Measurements from ENCODE around the gene NRN1L. TPM values are rescaled to one million over a fixed set of nuclear protein-coding genes. Genes with fewer than 3 reads are reported as not detected.

The NRN1L gene
- total RNA-seq, 1 donor from 2014 or later, result 1.0 TPM

DNA sequence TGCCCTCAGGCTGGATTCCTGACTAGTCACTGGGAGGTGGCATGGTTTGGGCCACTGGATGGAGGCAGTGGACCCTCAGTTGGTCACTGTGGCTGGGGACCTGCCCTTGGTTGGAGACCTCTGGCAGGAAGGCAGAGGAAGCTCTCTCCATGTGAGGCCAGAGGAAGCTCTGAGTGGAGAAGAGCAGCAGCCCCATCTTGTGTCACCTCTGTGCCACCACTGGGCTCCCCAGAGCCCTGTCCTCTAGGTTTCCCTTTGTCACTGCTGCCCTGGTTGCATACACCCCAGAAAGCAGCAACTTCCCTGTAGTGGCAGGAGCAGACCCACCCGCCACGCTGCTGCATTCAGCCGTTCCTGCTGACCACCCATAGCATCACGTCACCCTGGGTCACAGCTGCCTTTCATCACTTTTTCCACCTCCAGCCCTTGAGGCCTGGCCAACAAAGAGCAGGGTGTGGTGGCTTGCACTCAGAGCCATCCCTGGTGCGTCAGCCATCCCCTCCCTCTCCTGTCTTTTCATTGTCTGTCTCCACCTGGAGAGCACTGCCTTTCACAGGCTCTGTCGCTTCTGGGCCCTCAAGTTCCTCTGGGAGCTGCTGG is 35.0 kb downstream of the NRN1L start:
- H3K4me1 Mint-ChIP-seq (ENCODE audit: low read depth, unreplicated experiment), result peaks cover 15% of the 10 kb centered on the region
- no peak overlapping the region for H3K27ac Mint-ChIP-seq (ENCODE audit: unreplicated experiment)
- H3K9me3 Mint-ChIP-seq (ENCODE audit: unreplicated experiment), result peaks cover 6% of the 10 kb centered on the region

DNA sequence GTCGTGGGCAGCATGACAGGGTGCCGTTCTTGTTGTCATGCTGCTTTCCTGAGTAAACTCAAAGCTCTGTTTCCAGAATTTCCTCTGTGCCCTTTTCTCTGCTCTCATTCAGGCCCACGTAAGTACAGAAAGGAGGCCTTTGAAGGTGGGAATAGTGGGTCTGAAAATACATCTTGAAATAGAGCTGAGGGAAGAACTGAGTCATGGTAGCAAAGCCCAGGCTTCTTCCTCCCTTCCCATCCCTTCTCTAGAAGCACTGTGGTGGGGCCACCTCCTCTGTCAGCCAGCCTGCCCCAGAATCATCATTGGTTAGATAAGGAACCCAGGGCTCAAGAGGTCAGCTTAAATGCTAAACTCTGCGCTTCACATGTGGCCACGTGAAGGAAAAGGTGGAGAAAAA is 37.5 kb downstream of the NRN1L start:
- peaks cover 20% of the 10 kb centered on the region for H3K4me1 Mint-ChIP-seq (ENCODE audit: low read depth, unreplicated experiment)
- peaks cover 6% of the 10 kb centered on the region for H3K9me3 Mint-ChIP-seq (ENCODE audit: unreplicated experiment)
- no peaks in the 10 kb centered on the region for H3K36me3 Mint-ChIP-seq (ENCODE audit: unreplicated experiment)
- TF ChIP-seq, protein P1, sequence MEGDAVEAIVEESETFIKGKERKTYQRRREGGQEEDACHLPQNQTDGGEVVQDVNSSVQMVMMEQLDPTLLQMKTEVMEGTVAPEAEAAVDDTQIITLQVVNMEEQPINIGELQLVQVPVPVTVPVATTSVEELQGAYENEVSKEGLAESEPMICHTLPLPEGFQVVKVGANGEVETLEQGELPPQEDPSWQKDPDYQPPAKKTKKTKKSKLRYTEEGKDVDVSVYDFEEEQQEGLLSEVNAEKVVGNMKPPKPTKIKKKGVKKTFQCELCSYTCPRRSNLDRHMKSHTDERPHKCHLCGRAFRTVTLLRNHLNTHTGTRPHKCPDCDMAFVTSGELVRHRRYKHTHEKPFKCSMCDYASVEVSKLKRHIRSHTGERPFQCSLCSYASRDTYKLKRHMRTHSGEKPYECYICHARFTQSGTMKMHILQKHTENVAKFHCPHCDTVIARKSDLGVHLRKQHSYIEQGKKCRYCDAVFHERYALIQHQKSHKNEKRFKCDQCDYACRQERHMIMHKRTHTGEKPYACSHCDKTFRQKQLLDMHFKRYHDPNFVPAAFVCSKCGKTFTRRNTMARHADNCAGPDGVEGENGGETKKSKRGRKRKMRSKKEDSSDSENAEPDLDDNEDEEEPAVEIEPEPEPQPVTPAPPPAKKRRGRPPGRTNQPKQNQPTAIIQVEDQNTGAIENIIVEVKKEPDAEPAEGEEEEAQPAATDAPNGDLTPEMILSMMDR (IDR thresholded peaks at IDR 0.05; ENCODE audit: partially characterized antibody, unreplicated experiment), result no peak
- no peak overlapping the region for H3K27ac Mint-ChIP-seq (ENCODE audit: unreplicated experiment)
- H3K4me3 Mint-ChIP-seq (ENCODE audit: unreplicated experiment), result no peak overlapping the region
- H3K27me3 Mint-ChIP-seq (ENCODE audit: unreplicated experiment), result peaks cover 4% of the 10 kb centered on the region
- DNase-seq, result no peak

More for the DNA sequence above, 35.0 kb downstream of the NRN1L start:
- H3K4me3 Mint-ChIP-seq (ENCODE audit: unreplicated experiment), result no peak overlapping the region
- TF ChIP-seq, protein P1 (IDR thresholded peaks at IDR 0.05; ENCODE audit: partially characterized antibody, unreplicated experiment), result no peak
- peaks cover 4% of the 10 kb centered on the region for H3K27me3 Mint-ChIP-seq (ENCODE audit: unreplicated experiment)
- no peaks in the 10 kb centered on the region for H3K36me3 Mint-ChIP-seq (ENCODE audit: unreplicated experiment)
- DNase-seq, result no peak

DNA sequence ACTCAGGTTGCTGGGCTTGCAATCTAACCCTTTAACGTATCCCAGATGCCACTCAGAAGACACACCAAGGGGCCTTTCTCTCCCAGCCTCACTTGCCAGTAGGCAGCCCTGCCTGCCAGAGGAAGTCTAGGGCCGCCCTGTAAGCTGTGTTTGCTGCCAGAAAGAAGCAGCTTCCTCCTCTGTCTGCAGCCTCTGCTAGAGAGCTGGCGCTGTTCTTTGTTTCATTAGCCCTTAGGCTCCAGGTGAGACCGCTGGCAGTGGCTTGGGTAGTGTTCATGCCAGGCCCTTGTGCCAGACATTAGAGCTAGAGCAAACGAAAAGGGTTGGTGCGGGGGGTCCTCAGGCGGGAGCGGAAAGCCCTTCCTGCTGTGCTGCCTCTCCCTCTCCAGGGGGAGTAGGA is 38.1 kb downstream of the NRN1L start:
- Mint-ChIP-seq H3K27ac (ENCODE audit: unreplicated experiment) (peak overlapping the region; percentile 22), H3K4me1 (ENCODE audit: low read depth, unreplicated experiment) (peaks cover 15% of the 10 kb centered on the region), H3K9me3 (ENCODE audit: unreplicated experiment) (peaks cover 3% of the 10 kb centered on the region), H3K27me3 (ENCODE audit: unreplicated experiment) (peaks cover 4% of the 10 kb centered on the region), H3K36me3 (ENCODE audit: unreplicated experiment) (no peaks in the 10 kb centered on the region), H3K4me3 (ENCODE audit: unreplicated experiment) (no peak overlapping the region)
- no peak for DNase-seq
- TF ChIP-seq, protein P1 (IDR thresholded peaks at IDR 0.05; ENCODE audit: partially characterized antibody, unreplicated experiment), result no peak

DNA sequence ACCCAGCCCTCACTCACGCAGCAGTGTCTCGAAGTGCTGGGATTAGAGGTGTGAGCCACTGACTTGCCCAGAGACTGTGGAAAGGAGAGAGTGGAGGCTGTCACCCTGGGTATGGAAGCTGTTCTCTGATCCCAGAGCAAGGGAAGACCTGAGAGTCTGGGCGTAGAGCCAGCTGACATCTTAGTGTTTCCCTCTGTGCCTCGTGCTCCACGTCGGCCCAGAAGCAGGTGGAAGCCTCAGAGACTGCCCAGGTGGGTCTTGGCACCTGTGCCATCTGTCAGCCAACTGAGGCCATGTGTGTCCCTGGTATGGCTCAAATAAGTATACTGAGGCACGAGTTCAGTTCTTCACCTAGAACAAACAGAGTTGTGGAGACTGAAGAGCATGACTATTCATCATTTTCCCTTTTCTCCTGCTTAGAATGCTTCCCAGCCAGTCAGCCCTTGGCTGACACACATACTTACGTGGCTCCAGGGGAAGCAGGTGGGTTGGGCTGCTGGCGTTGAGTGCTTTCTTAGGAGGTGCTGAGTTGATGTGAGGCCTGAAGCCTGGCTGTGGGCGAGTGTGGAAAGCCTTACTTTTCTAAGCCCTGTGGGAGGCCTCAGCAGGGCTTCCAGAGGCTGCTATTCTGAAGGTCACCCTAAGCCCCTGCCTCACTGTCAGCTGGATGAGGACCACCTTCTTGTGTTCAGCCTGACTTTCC is 38.9 kb downstream of the NRN1L start:
- H3K36me3 Mint-ChIP-seq (ENCODE audit: unreplicated experiment), result no peaks in the 10 kb centered on the region
- peaks cover 4% of the 10 kb centered on the region for H3K27me3 Mint-ChIP-seq (ENCODE audit: unreplicated experiment)
- peaks cover 12% of the 10 kb centered on the region for H3K4me1 Mint-ChIP-seq (ENCODE audit: low read depth, unreplicated experiment)
- no peak overlapping the region for H3K4me3 Mint-ChIP-seq (ENCODE audit: unreplicated experiment)
- peaks cover 3% of the 10 kb centered on the region for H3K9me3 Mint-ChIP-seq (ENCODE audit: unreplicated experiment)
- H3K27ac Mint-ChIP-seq (ENCODE audit: unreplicated experiment), result no peak overlapping the region
- no peak for DNase-seq
- TF ChIP-seq, protein P1 (IDR thresholded peaks at IDR 0.05; ENCODE audit: partially characterized antibody, unreplicated experiment), result no peak
